HL-60 (cell line): ENCODE results near the gene RGS7.

Experiments used
- GABPA ChIP-seq: IDR thresholded peaks from 2 replicates; pipeline ENCODE4 v1.6.1; 2012; ENCODE audit warnings: low read depth
- POLR2AphosphoS5 ChIP-seq: IDR thresholded peaks from 2 replicates; pipeline ENCODE4 v1.6.1; 2012; ENCODE audit warnings: low read depth
- SPI1 ChIP-seq: IDR thresholded peaks from 2 replicates; pipeline ENCODE4 v1.6.1; 2012; ENCODE audit warnings: low read depth, mild to moderate bottlenecking, borderline replicate concordance
- TF ChIP-seq, protein P1 (sequence below): IDR thresholded peaks from one replicate; pipeline ENCODE4 v1.5.1; 2011; ENCODE audit warnings: low read length, control low read depth, inconsistent platforms; ENCODE audit not compliant: insufficient read depth

- TF ChIP-seq, protein P1, sequence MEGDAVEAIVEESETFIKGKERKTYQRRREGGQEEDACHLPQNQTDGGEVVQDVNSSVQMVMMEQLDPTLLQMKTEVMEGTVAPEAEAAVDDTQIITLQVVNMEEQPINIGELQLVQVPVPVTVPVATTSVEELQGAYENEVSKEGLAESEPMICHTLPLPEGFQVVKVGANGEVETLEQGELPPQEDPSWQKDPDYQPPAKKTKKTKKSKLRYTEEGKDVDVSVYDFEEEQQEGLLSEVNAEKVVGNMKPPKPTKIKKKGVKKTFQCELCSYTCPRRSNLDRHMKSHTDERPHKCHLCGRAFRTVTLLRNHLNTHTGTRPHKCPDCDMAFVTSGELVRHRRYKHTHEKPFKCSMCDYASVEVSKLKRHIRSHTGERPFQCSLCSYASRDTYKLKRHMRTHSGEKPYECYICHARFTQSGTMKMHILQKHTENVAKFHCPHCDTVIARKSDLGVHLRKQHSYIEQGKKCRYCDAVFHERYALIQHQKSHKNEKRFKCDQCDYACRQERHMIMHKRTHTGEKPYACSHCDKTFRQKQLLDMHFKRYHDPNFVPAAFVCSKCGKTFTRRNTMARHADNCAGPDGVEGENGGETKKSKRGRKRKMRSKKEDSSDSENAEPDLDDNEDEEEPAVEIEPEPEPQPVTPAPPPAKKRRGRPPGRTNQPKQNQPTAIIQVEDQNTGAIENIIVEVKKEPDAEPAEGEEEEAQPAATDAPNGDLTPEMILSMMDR = no peak
- TF ChIP-seq POLR2AphosphoS5 (no peak), SPI1 (no peak), GABPA (no peak)
Observed at GRCh38 chr1:240935920-240936319, 421.1 kb downstream of the RGS7 start.
